Measurements from ENCODE around the gene FGF12. TPM values are rescaled to one million over a fixed set of nuclear protein-coding genes. Genes with fewer than 3 reads are reported as not detected.

The FGF12 gene
- total and polyA plus RNA-seq, 2 experiments from 2014 or later, result not detected

GRCh38 chr3:192122832-192123594 lies 604.3 kb downstream of the FGF12 start:
- no peak overlapping the region for H3K9ac ChIP-seq
- in situ Hi-C loops (cut with MboI), result no loop called here
- H3K4me2 ChIP-seq (ENCODE audit: unreplicated experiment), result no peak overlapping the region
- WGBS, 2 experiments (ENCODE audit: low coverage in 1 of 2, low lambda C conversion rate in 2 of 2, missing lambda C conversion rate in 2 of 2), result 21 to 26% methylated on average over 13 of the region's 13 CpGs
- no peaks in the 10 kb centered on the region for H3K79me2 ChIP-seq (ENCODE audit: insufficient read depth)
- TF ChIP-seq EZH2phosphoT487 (IDR thresholded peaks at IDR 0.05; ENCODE audit: insufficient read depth, low read depth), result no peak
- no peak for TF ChIP-seq EZH2 (IDR thresholded peaks at IDR 0.05; ENCODE audit: insufficient read depth, poor library complexity, severe bottlenecking)
- no peak for DNase-seq
- H3K36me3 ChIP-seq (ENCODE audit: low read depth), result no peaks in the 10 kb centered on the region
- H3K9me3 ChIP-seq (ENCODE audit: low read depth), result peaks cover 3% of the 10 kb centered on the region
- H4K20me1 ChIP-seq (ENCODE audit: insufficient read depth), result no peaks in the 10 kb centered on the region
- H3K4me3 ChIP-seq, result no peak overlapping the region
- H3F3A ChIP-seq (ENCODE audit: insufficient read depth), result no peaks in the 10 kb centered on the region
- H3K27me3 ChIP-seq (replicated peaks; ENCODE audit: insufficient read depth), result no peaks in the 10 kb centered on the region
- H3K4me1 ChIP-seq (ENCODE audit: insufficient read depth), result no peaks in the 10 kb centered on the region
- no peak overlapping the region for H3K27ac ChIP-seq
- H3K9me2 ChIP-seq (ENCODE audit: insufficient read depth), result no peaks in the 10 kb centered on the region
- no peak overlapping the region for H2AFZ ChIP-seq

DNA sequence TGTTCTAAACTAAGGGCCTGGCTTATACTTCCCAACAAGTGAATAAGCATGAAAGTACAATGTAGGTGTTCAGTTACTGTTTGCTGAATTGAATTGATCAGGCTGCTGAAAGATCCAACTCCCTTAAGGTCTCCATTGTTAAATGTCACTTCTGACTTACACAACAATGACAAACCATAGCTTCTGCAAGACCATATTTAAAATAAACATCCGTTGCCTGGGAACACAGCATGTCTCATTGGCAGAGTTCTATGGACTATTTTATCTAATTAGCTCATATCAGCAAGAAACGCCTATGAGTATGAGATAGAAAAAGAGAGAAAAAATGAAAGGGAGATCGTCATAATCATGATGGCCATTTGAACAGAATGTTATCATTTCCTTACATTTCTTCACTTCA lies 605.4 kb downstream of the FGF12 start:
- in situ Hi-C loops (cut with MboI), result no loop called here

GRCh38 chr3:192108820-192109219 lies 618.5 kb downstream of the FGF12 start:
- no peak overlapping the region for H2AFZ ChIP-seq
- H3K27me3 ChIP-seq (replicated peaks; ENCODE audit: insufficient read depth), result no peaks in the 10 kb centered on the region
- H3K4me2 ChIP-seq (ENCODE audit: unreplicated experiment), result no peak overlapping the region
- no peaks in the 10 kb centered on the region for H3K36me3 ChIP-seq (ENCODE audit: low read depth)
- DNase-seq, result no peak
- no peaks in the 10 kb centered on the region for H3F3A ChIP-seq (ENCODE audit: insufficient read depth)
- H3K27ac ChIP-seq, result no peak overlapping the region
- no peaks in the 10 kb centered on the region for H3K4me1 ChIP-seq (ENCODE audit: insufficient read depth)
- no peaks in the 10 kb centered on the region for H3K9me3 ChIP-seq (ENCODE audit: low read depth)
- no peaks in the 10 kb centered on the region for H4K20me1 ChIP-seq (ENCODE audit: insufficient read depth)
- in situ Hi-C loops (cut with MboI), result no loop called here
- no peak overlapping the region for H3K4me3 ChIP-seq
- no peak overlapping the region for H3K9ac ChIP-seq
- H3K9me2 ChIP-seq (ENCODE audit: insufficient read depth), result no peaks in the 10 kb centered on the region
- no peak for TF ChIP-seq EZH2phosphoT487 (IDR thresholded peaks at IDR 0.05; ENCODE audit: insufficient read depth, low read depth)
- no peaks in the 10 kb centered on the region for H3K79me2 ChIP-seq (ENCODE audit: insufficient read depth)

More for the DNA sequence above, 605.4 kb downstream of the FGF12 start:
- 10 to 29% methylated on average over 3 of the region's 3 CpGs for WGBS, 2 experiments (ENCODE audit: low coverage in 1 of 2, low lambda C conversion rate in 2 of 2, missing lambda C conversion rate in 2 of 2)
- no peaks in the 10 kb centered on the region for H3K79me2 ChIP-seq (ENCODE audit: insufficient read depth)
- H3K4me2 ChIP-seq (ENCODE audit: unreplicated experiment), result no peak overlapping the region
- H3K27ac ChIP-seq, result no peak overlapping the region
- no peaks in the 10 kb centered on the region for H3K4me1 ChIP-seq (ENCODE audit: insufficient read depth)
- no peaks in the 10 kb centered on the region for H3K36me3 ChIP-seq (ENCODE audit: low read depth)
- H3K9me3 ChIP-seq (ENCODE audit: low read depth), result peaks cover 3% of the 10 kb centered on the region
- no peaks in the 10 kb centered on the region for H4K20me1 ChIP-seq (ENCODE audit: insufficient read depth)
- TF ChIP-seq EZH2phosphoT487 (IDR thresholded peaks at IDR 0.05; ENCODE audit: insufficient read depth, low read depth) (no peak), EZH2 (IDR thresholded peaks at IDR 0.05; ENCODE audit: insufficient read depth, poor library complexity, severe bottlenecking) (no peak)
- no peak overlapping the region for H3K9ac ChIP-seq
- H3F3A ChIP-seq (ENCODE audit: insufficient read depth), result no peaks in the 10 kb centered on the region
- H3K27me3 ChIP-seq (replicated peaks; ENCODE audit: insufficient read depth), result no peaks in the 10 kb centered on the region
- H2AFZ ChIP-seq, result no peak overlapping the region
- DNase-seq, result no peak
- H3K4me3 ChIP-seq, result no peak overlapping the region
- no peaks in the 10 kb centered on the region for H3K9me2 ChIP-seq (ENCODE audit: insufficient read depth)

GRCh38 chr3:192106543-192106942 lies 620.8 kb downstream of the FGF12 start:
- TF ChIP-seq EZH2 (IDR thresholded peaks at IDR 0.05; ENCODE audit: insufficient read depth, poor library complexity, severe bottlenecking), result no peak
- no peak for TF ChIP-seq EZH2phosphoT487 (IDR thresholded peaks at IDR 0.05; ENCODE audit: insufficient read depth, low read depth)
- Histone ChIP-seq H3K9me3 (ENCODE audit: low read depth) (no peaks in the 10 kb centered on the region), H3K4me3 (no peak overlapping the region), H3K36me3 (ENCODE audit: low read depth) (no peaks in the 10 kb centered on the region), H3K4me2 (ENCODE audit: unreplicated experiment) (no peak overlapping the region), H3K27ac (no peak overlapping the region), H3F3A (ENCODE audit: insufficient read depth) (no peaks in the 10 kb centered on the region), H3K9me2 (ENCODE audit: insufficient read depth) (no peaks in the 10 kb centered on the region), H3K27me3 (replicated peaks; ENCODE audit: insufficient read depth) (no peaks in the 10 kb centered on the region), H2AFZ (no peak overlapping the region), H3K4me1 (ENCODE audit: insufficient read depth) (no peaks in the 10 kb centered on the region), H3K9ac (no peak overlapping the region), H4K20me1 (ENCODE audit: insufficient read depth) (no peaks in the 10 kb centered on the region), H3K79me2 (ENCODE audit: insufficient read depth) (no peaks in the 10 kb centered on the region)
- in situ Hi-C loops (cut with MboI), result no loop called here
- DNase-seq, result no peak
- WGBS, 2 experiments (ENCODE audit: low coverage in 1 of 2, low lambda C conversion rate in 2 of 2, missing lambda C conversion rate in 2 of 2), result 12 to 15% methylated on average over 4 of the region's 4 CpGs
